PFSK-1 (cell line): ENCODE measurements around the gene SLC1A5.

ENCODE experiments used
- FOXP2 ChIP-seq: optimal IDR thresholded peaks from 2 replicates; pipeline ENCODE3; 2011; ENCODE audit warnings: borderline replicate concordance, control low read depth, inconsistent platforms; ENCODE audit not compliant: insufficient read depth; ENCODE audit errors: extremely low read length, extremely low read depth
- POLR2AphosphoS5 ChIP-seq: IDR thresholded peaks from 2 replicates; pipeline ENCODE4 v1.6.1; 2012; ENCODE audit warnings: low read depth, mild to moderate bottlenecking, control low read depth, low read length, moderate library complexity
- SIN3A ChIP-seq: IDR thresholded peaks from 2 replicates; pipeline ENCODE4 v1.6.1; 2012; ENCODE audit warnings: mild to moderate bottlenecking, low read length, moderate library complexity, borderline replicate concordance; ENCODE audit not compliant: insufficient read depth
- TAF1 ChIP-seq: IDR thresholded peaks from 2 replicates; pipeline ENCODE4 v1.6.1; 2012; ENCODE audit warnings: low read length, control low read depth, borderline replicate concordance; ENCODE audit not compliant: insufficient read depth
- TF ChIP-seq, protein P1 (sequence below), 2 experiments: IDR thresholded peaks; 2 replicates each; pipeline versions ENCODE4 v1.6.1 to v1.8.0; 2011 to 2012; ENCODE audit warnings: low read depth in 2 of 2, low read length in 2 of 2, control low read depth in 1 of 2, inconsistent platforms in 1 of 2, mild to moderate bottlenecking in 1 of 2, moderate library complexity in 1 of 2; ENCODE audit not compliant: insufficient read depth in 1 of 2

Gene SLC1A5

GRCh38 chr19:46828484-46828883 is 40.1 kb upstream of the SLC1A5 start:
- TF ChIP-seq FOXP2 (no peak), POLR2AphosphoS5 (no peak), SIN3A (no peak)
- TF ChIP-seq, protein P1, sequence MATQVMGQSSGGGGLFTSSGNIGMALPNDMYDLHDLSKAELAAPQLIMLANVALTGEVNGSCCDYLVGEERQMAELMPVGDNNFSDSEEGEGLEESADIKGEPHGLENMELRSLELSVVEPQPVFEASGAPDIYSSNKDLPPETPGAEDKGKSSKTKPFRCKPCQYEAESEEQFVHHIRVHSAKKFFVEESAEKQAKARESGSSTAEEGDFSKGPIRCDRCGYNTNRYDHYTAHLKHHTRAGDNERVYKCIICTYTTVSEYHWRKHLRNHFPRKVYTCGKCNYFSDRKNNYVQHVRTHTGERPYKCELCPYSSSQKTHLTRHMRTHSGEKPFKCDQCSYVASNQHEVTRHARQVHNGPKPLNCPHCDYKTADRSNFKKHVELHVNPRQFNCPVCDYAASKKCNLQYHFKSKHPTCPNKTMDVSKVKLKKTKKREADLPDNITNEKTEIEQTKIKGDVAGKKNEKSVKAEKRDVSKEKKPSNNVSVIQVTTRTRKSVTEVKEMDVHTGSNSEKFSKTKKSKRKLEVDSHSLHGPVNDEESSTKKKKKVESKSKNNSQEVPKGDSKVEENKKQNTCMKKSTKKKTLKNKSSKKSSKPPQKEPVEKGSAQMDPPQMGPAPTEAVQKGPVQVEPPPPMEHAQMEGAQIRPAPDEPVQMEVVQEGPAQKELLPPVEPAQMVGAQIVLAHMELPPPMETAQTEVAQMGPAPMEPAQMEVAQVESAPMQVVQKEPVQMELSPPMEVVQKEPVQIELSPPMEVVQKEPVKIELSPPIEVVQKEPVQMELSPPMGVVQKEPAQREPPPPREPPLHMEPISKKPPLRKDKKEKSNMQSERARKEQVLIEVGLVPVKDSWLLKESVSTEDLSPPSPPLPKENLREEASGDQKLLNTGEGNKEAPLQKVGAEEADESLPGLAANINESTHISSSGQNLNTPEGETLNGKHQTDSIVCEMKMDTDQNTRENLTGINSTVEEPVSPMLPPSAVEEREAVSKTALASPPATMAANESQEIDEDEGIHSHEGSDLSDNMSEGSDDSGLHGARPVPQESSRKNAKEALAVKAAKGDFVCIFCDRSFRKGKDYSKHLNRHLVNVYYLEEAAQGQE (IDR thresholded peaks at IDR 0.05; ENCODE audit: insufficient read depth in 1 of 2, low read depth in 2 of 2, low read length in 2 of 2): no peak

GRCh38 chr19:46825731-46826055 is 37.3 kb upstream of the SLC1A5 start:
- TF ChIP-seq SIN3A (no peak), FOXP2 (no peak), POLR2AphosphoS5 (no peak), TAF1 (no peak)
- TF ChIP-seq, protein P1 (IDR thresholded peaks at IDR 0.05; ENCODE audit: insufficient read depth in 1 of 2, low read depth in 2 of 2, low read length in 2 of 2): no peak

DNA sequence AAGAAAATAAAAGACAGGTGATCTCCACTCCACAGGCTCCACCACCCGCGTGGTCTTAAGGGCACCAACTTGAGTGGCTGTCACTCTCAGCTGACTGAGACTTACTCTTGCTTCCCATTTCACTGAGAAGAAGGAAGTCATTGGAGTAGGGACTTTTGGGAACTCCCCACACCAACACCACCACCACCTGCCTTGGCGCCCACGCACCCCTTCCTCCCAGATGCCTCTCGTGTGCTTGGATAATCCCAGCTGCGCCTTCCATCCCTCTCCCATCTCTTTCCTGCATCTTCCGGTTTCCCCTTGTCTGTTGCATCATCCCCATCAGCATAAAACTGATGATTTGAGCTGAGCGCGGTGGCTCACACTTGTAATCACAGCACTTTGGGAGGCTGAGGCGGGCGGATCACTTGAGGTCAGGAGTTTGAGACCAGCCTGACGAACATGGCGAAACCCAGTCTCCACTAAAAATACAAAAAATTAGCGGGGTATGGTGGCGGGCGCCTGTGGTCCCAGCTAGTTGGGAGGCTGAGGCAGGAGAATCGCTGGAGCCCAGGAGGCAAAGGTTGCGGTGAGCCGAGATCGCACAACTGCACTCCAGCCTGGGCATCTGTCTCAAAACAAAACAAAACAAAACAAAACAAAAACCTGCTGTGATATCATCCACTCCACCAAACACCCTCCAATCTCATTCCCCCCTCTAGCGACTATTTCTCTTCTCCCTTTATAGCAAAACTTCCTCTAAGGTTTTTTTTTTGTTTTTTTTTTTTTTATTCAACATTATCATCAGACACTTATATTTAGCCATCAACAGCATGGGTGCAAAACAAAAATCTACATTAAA is 36.7 kb upstream of the SLC1A5 start:
- TF ChIP-seq SIN3A: no peak
- TF ChIP-seq POLR2AphosphoS5: no peak
- no peak for TF ChIP-seq TAF1
- TF ChIP-seq FOXP2: no peak
- TF ChIP-seq, protein P1 (IDR thresholded peaks at IDR 0.05; ENCODE audit: insufficient read depth in 1 of 2, low read depth in 2 of 2, low read length in 2 of 2): no peak

GRCh38 chr19:46823049-46823448 is 34.7 kb upstream of the SLC1A5 start:
- TF ChIP-seq FOXP2: no peak
- TF ChIP-seq POLR2AphosphoS5: no peak
- no peak for TF ChIP-seq TAF1
- TF ChIP-seq, protein P1 (IDR thresholded peaks at IDR 0.05; ENCODE audit: insufficient read depth in 1 of 2, low read depth in 2 of 2, low read length in 2 of 2): no peak
- no peak for TF ChIP-seq SIN3A
